ENCODE data around the gene KLHL1.

DNA sequence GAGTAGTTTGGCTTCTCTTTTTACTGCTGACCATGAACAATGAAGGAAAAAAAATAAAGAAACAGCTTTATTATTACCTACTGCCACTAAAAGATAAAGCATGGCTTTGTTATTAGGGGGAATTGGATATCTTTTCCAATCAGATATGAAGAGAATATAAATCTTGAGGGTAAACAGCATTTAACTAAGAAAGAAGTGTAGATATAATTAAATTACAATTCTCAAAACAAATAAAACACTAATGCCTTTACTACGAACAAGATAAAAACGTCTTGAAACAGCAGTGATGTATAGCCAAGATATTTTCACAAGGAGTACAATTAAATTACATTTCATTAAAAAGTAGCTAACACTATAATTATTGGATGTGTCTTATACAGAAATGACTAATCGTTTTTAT lies 426.5 kb downstream of the KLHL1 start:
- TF ChIP-seq EZH2 (conservative IDR thresholded peaks at IDR 0.05; ENCODE audit: low read depth, low read length) (no peak), KAT7 (CRISPR knock-in tag; IDR thresholded peaks at IDR 0.05; ENCODE audit: borderline replicate concordance) (no peak), IKZF4 (CRISPR knock-in tag; IDR thresholded peaks at IDR 0.05; ENCODE audit: borderline replicate concordance, low read depth, not compliant biosample characterization) (no peak), SNAPC2 (CRISPR knock-in tag; IDR thresholded peaks at IDR 0.05) (no peak), CENPT (CRISPR knock-in tag; IDR thresholded peaks at IDR 0.05; ENCODE audit: low read depth) (no peak), ZNF615 (CRISPR knock-in tag; IDR thresholded peaks at IDR 0.05; ENCODE audit: borderline replicate concordance) (no peak), TAF1 (CRISPR knock-in tag; IDR thresholded peaks at IDR 0.05) (no peak), FOSL2 (CRISPR knock-in tag; IDR thresholded peaks at IDR 0.05) (no peak), DNMT1 (CRISPR knock-in tag; IDR thresholded peaks at IDR 0.05) (no peak)
- TF ChIP-seq, protein P1, sequence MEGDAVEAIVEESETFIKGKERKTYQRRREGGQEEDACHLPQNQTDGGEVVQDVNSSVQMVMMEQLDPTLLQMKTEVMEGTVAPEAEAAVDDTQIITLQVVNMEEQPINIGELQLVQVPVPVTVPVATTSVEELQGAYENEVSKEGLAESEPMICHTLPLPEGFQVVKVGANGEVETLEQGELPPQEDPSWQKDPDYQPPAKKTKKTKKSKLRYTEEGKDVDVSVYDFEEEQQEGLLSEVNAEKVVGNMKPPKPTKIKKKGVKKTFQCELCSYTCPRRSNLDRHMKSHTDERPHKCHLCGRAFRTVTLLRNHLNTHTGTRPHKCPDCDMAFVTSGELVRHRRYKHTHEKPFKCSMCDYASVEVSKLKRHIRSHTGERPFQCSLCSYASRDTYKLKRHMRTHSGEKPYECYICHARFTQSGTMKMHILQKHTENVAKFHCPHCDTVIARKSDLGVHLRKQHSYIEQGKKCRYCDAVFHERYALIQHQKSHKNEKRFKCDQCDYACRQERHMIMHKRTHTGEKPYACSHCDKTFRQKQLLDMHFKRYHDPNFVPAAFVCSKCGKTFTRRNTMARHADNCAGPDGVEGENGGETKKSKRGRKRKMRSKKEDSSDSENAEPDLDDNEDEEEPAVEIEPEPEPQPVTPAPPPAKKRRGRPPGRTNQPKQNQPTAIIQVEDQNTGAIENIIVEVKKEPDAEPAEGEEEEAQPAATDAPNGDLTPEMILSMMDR (CRISPR knock-in tag; IDR thresholded peaks at IDR 0.05): no peak
- TF ChIP-seq, protein P2, sequence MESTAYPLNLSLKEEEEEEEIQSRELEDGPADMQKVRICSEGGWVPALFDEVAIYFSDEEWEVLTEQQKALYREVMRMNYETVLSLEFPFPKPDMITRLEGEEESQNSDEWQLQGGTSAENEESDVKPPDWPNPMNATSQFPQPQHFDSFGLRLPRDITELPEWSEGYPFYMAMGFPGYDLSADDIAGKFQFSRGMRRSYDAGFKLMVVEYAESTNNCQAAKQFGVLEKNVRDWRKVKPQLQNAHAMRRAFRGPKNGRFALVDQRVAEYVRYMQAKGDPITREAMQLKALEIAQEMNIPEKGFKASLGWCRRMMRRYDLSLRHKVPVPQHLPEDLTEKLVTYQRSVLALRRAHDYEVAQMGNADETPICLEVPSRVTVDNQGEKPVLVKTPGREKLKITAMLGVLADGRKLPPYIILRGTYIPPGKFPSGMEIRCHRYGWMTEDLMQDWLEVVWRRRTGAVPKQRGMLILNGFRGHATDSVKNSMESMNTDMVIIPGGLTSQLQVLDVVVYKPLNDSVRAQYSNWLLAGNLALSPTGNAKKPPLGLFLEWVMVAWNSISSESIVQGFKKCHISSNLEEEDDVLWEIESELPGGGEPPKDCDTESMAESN (CRISPR knock-in tag; conservative IDR thresholded peaks at IDR 0.05): no peak
- TF ChIP-seq, protein P3, sequence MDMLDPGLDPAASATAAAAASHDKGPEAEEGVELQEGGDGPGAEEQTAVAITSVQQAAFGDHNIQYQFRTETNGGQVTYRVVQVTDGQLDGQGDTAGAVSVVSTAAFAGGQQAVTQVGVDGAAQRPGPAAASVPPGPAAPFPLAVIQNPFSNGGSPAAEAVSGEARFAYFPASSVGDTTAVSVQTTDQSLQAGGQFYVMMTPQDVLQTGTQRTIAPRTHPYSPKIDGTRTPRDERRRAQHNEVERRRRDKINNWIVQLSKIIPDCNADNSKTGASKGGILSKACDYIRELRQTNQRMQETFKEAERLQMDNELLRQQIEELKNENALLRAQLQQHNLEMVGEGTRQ (IDR thresholded peaks at IDR 0.05; ENCODE audit: low read depth, low read length): no peak
- TF ChIP-seq, protein P3 (CRISPR knock-in tag; IDR thresholded peaks at IDR 0.05; ENCODE audit: borderline replicate concordance): no peak
